Right lobe of liver (tissue), 4 donors: ENCODE measurements around the gene LRRC1.

Experiments
- POLR2A ChIP-seq: fragments of 450-650 bp; IDR thresholded peaks from one replicate; pipeline ENCODE4 v1.6.1; 2017; ENCODE audit warnings: antibody characterized with exemption, mild to moderate bottlenecking
- TF ChIP-seq, protein P1 (sequence below), 4 donors: fragments of 200-600 bp in 3 of 4; fragments of 450-650 bp in 1 of 4; IDR thresholded peaks; one replicate each; pipeline versions ENCODE4 v1.5.1 to v1.8.0; 2016 to 2022; ENCODE audit warnings: antibody characterized with exemption in 4 of 4, mild to moderate bottlenecking in 2 of 4
- donor health status: DM: no; HTN: no; CAD: no.
- donor health status: DM: no; HTN: no; CAD: no.
- donor health status: DM: no; HTN: yes; CAD: no.

DNA sequence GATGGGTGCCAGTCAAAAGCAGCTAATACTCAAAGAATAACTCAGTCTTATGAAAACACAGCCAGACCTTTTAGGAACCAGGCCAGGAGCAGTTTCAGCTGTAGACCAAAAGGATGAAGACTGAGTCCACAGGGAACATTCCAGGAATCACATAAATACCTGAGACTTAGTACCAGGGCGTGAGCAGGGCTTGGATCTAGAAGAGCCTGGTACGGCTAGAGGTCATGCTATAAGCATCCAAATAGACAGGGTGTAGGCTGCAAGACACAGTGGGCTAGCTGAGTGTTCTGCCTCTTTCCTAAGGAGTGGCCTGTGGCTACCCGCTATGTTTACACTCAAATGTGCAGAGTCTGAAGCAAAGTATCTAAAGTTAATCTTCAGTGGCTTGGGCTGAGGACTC is 29.5 kb upstream of the LRRC1 start:
- TF ChIP-seq POLR2A: no peak
- TF ChIP-seq, protein P1, sequence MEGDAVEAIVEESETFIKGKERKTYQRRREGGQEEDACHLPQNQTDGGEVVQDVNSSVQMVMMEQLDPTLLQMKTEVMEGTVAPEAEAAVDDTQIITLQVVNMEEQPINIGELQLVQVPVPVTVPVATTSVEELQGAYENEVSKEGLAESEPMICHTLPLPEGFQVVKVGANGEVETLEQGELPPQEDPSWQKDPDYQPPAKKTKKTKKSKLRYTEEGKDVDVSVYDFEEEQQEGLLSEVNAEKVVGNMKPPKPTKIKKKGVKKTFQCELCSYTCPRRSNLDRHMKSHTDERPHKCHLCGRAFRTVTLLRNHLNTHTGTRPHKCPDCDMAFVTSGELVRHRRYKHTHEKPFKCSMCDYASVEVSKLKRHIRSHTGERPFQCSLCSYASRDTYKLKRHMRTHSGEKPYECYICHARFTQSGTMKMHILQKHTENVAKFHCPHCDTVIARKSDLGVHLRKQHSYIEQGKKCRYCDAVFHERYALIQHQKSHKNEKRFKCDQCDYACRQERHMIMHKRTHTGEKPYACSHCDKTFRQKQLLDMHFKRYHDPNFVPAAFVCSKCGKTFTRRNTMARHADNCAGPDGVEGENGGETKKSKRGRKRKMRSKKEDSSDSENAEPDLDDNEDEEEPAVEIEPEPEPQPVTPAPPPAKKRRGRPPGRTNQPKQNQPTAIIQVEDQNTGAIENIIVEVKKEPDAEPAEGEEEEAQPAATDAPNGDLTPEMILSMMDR (IDR thresholded peaks at IDR 0.05): no peak
